DOHH2 (cell line): ENCODE measurements around the gene PDZRN3.

Experiments
- CTCF ChIP-seq: fragments of 200-600 bp; sonication (generic); IDR thresholded peaks from one replicate; pipeline ENCODE4 v1.5.1; 2014; ENCODE audit warnings: antibody characterized with exemption, mild to moderate bottlenecking, low read depth, low read length; ENCODE audit not compliant: poor library complexity, severe bottlenecking
- EZH2phosphoT487 ChIP-seq: fragments of 200-600 bp; sonication (generic); IDR thresholded peaks from 2 replicates; pipeline ENCODE4 v1.6.1; 2017; ENCODE audit warnings: borderline replicate concordance, mild to moderate bottlenecking, antibody characterized with exemption, low read length, moderate library complexity, mixed read lengths

- no peak for TF ChIP-seq CTCF
- TF ChIP-seq EZH2phosphoT487: no peak
Observed at GRCh38 chr3:73399106-73399505, 225.6 kb downstream of the PDZRN3 start.
